ENCODE measurements around the gene EI24.

DNA sequence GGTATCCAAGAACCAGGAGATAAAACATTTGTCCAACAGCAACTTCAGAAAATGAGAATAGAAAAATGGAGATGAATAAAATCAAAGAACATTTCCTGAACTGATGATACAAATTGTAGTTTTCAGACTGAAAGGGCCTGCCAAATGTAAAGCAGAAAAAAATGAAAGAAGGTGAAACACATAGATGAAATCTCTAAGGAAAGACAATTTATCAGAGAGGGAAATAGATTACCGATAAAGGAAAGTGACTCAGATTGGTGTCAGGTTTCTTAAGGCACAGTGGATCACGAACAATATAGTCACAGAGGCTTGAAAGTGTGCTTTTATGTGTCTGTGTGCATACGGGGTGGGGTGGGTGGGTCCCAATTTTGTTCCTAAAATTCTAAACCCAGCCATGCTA is 19.2 kb downstream of the EI24 start:
- TF ChIP-seq, protein P1, sequence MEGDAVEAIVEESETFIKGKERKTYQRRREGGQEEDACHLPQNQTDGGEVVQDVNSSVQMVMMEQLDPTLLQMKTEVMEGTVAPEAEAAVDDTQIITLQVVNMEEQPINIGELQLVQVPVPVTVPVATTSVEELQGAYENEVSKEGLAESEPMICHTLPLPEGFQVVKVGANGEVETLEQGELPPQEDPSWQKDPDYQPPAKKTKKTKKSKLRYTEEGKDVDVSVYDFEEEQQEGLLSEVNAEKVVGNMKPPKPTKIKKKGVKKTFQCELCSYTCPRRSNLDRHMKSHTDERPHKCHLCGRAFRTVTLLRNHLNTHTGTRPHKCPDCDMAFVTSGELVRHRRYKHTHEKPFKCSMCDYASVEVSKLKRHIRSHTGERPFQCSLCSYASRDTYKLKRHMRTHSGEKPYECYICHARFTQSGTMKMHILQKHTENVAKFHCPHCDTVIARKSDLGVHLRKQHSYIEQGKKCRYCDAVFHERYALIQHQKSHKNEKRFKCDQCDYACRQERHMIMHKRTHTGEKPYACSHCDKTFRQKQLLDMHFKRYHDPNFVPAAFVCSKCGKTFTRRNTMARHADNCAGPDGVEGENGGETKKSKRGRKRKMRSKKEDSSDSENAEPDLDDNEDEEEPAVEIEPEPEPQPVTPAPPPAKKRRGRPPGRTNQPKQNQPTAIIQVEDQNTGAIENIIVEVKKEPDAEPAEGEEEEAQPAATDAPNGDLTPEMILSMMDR (conservative IDR thresholded peaks at IDR 0.05; ENCODE audit: low read length): no peak
- no peak for TF ChIP-seq EZH2phosphoT487 (IDR thresholded peaks at IDR 0.05; ENCODE audit: borderline replicate concordance)

All from Loucy (cell line).